GM18951 (cell line): Measurements from ENCODE around the gene NRGN.

ENCODE experiments used
- POLR2A ChIP-seq: IDR thresholded peaks from 4 replicates; pipeline ENCODE4 v1.6.1; 2011; ENCODE audit warnings: mild to moderate bottlenecking; ENCODE audit not compliant: insufficient read length, insufficient read depth; ENCODE audit errors: extremely low read depth
- in situ Hi-C: fragments of 300-500 bp; cut with MboI; formaldehyde crosslinking; loops from one replicate; pipeline ENCODE4 v1.12.0; 2022; ENCODE audit warnings: low sequenced_read_pairs, mixed read lengths, inconsistent platforms; ENCODE audit not compliant: unreplicated experiment

The NRGN gene

GRCh38 chr11:124796312-124796711 lies 56.6 kb downstream of the NRGN start:
- no peak for TF ChIP-seq POLR2A
- in situ Hi-C loops, result no loop called here
